Measurements from ENCODE around the gene LTB4R2. TPM values are rescaled to one million over a fixed set of nuclear protein-coding genes. Genes with fewer than 3 reads are reported as not detected.

The LTB4R2 gene
- polyA plus RNA-seq, 1 experiment = 1.6 TPM

DNA sequence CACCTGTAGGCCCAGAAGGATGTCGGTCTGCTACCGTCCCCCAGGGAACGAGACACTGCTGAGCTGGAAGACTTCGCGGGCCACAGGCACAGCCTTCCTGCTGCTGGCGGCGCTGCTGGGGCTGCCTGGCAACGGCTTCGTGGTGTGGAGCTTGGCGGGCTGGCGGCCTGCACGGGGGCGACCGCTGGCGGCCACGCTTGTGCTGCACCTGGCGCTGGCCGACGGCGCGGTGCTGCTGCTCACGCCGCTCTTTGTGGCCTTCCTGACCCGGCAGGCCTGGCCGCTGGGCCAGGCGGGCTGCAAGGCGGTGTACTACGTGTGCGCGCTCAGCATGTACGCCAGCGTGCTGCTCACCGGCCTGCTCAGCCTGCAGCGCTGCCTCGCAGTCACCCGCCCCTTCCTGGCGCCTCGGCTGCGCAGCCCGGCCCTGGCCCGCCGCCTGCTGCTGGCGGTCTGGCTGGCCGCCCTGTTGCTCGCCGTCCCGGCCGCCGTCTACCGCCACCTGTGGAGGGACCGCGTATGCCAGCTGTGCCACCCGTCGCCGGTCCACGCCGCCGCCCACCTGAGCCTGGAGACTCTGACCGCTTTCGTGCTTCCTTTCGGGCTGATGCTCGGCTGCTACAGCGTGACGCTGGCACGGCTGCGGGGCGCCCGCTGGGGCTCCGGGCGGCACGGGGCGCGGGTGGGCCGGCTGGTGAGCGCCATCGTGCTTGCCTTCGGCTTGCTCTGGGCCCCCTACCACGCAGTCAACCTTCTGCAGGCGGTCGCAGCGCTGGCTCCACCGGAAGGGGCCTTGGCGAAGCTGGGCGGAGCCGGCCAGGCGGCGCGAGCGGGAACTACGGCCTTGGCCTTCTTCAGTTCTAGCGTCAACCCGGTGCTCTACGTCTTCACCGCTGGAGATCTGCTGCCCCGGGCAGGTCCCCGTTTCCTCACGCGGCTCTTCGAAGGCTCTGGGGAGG lies 985 bp downstream of the LTB4R2 start, which contains the start of gene LTB4R:
Gene LTB4R, plus strand, starts transcription at position 857 of the 959 bp plus-strand sequence. CDS start 4,150 bp downstream, outside the sequence.
- TF ChIP-seq, protein P1, sequence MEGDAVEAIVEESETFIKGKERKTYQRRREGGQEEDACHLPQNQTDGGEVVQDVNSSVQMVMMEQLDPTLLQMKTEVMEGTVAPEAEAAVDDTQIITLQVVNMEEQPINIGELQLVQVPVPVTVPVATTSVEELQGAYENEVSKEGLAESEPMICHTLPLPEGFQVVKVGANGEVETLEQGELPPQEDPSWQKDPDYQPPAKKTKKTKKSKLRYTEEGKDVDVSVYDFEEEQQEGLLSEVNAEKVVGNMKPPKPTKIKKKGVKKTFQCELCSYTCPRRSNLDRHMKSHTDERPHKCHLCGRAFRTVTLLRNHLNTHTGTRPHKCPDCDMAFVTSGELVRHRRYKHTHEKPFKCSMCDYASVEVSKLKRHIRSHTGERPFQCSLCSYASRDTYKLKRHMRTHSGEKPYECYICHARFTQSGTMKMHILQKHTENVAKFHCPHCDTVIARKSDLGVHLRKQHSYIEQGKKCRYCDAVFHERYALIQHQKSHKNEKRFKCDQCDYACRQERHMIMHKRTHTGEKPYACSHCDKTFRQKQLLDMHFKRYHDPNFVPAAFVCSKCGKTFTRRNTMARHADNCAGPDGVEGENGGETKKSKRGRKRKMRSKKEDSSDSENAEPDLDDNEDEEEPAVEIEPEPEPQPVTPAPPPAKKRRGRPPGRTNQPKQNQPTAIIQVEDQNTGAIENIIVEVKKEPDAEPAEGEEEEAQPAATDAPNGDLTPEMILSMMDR (IDR thresholded peaks at IDR 0.05; ENCODE audit: insufficient read depth, low read depth, low read length) = peak; percentile 33
- peaks cover 6% of the 10 kb centered on the region for H3K36me3 ChIP-seq (ENCODE audit: control insufficient read depth, insufficient read depth, low read length)
- no peak for DNase-seq (ENCODE audit: low read depth)
- POLR2A ChIA-PET = interaction anchor here (1.0 kb wide), 1 partner anchor 68 kb away, joined by 3 read pairs; the partner anchor contains the start of gene TINF2
- H3K27me3 ChIP-seq (ENCODE audit: control insufficient read depth, insufficient read depth, low read length) = no peaks in the 10 kb centered on the region
- CTCF ChIA-PET = interaction anchor here (1.0 to 8.0 kb wide), 10 partner anchors 12 to 149 kb away, joined by 3 to 107 read pairs (median 16); partner anchors contain the start of genes CBLN3, DHRS1, IRF9 and KHNYN
- peak within 1 kb of the TSS; percentile 25 for H3K4me3 ChIP-seq (ENCODE audit: low read depth, low read length)

DNA sequence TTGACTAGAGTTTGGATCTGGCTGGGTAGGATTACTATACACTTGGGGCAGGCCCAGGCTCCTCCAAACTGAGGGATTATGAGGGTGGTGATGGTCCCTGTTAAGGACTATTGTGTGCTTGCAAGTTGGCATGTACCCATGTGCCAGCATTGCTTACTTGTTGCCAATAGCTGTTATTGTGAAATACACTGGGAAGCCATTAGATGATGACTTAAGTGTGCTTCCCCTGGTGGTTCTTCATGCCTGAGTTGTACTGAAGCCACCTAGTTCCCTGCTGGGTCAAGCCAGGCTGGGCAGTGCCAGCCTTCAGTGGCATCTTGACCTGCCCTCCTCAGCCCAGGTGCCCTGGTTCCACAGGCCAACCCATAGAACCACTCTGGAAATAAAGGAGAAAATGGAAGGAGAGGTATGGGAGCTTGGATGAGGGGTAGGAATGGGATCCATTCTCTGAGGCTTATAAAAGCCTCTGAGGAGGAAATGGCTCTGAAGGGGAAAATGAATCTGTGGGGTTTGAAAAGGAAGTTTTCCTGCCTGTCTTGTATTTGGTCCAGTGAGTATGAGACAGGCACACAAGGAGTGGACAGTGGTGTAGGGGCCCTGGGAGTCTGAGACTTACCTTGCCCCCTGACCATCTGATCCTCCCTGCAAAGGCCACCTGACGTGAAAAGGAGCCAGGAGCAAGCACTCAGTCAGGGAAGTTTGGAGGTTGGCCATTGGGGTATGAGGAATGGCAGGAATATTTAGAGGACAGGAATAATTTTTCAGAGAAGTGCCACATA lies 2.1 kb downstream of the LTB4R2 start:
- peaks cover 1% of the 10 kb centered on the region; the same call in 1 of the 2 replicates for H3K36me3 ChIP-seq (ENCODE audit: control insufficient read depth, insufficient read depth, low read length)
- CTCF ChIA-PET = interaction anchor here (0.8 to 8.0 kb wide), 7 partner anchors 11 to 130 kb away, joined by 4 to 107 read pairs (median 44); partner anchors contain the start of genes DHRS1, NOP9 and TINF2
- POLR2A ChIA-PET = interaction anchor here (1.0 kb wide), 1 partner anchor 70 kb away, joined by 3 read pairs; the partner anchor contains the start of gene TINF2
- H3K4me3 ChIP-seq (ENCODE audit: low read depth, low read length) = no peak overlapping the region
- no peaks in the 10 kb centered on the region for H3K27me3 ChIP-seq (ENCODE audit: control insufficient read depth, insufficient read depth, low read length)
- no peak for DNase-seq (ENCODE audit: low read depth)
- TF ChIP-seq, protein P1 (IDR thresholded peaks at IDR 0.05; ENCODE audit: insufficient read depth, low read depth, low read length) = no peak

DNA sequence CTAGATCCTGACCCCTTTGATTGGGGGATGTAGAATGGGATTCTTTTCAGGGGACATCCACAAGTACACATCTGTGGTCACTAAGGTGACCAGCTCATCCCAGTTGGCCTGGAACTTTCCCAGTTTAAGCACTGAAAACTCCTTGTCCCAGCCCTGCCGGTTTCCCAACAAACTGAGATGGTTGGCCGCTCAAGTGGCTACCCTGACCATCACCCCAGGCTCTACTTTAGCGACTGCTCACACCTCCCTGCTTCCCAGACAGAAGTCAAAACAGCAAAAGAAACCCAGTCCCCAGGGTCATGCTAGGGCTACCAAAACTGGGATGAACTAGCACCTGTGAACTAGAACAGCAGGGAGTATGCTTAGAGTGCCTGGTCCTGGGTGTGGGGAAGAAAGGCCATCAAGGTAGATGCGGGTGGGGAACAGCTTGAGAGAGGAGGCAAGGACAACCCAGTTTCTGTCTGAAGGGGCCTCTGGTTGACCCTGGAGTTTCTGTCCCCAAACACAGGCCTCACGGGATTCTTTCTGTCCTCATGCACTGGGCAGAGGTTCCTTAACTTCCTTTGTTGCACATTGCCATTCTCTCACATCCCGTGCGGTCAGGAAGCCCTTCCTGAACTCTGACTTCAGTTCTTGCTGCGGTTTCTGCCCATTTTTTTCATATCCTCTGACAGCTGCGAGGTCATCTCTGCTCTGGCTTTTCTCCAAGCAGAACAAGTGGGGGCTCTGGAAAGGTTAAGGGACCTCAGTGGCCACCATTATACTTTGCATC lies 3.0 kb downstream of the LTB4R2 start:
- Histone ChIP-seq H3K27me3 (ENCODE audit: control insufficient read depth, insufficient read depth, low read length) (no peaks in the 10 kb centered on the region), H3K36me3 (ENCODE audit: control insufficient read depth, insufficient read depth, low read length) (peaks cover 1% of the 10 kb centered on the region; the same call in 1 of the 2 replicates), H3K4me3 (ENCODE audit: low read depth, low read length) (no peak overlapping the region)
- TF ChIP-seq, protein P1 (IDR thresholded peaks at IDR 0.05; ENCODE audit: insufficient read depth, low read depth, low read length) = no peak
- ChIA-PET CTCF (interaction anchor here (0.8 to 8.0 kb wide), 8 partner anchors 10 to 121 kb away, joined by 3 to 107 read pairs (median 5); partner anchors contain the start of genes DHRS1, NOP9 and TINF2), POLR2A (no interaction called here)
- no peak for DNase-seq (ENCODE audit: low read depth)

DNA sequence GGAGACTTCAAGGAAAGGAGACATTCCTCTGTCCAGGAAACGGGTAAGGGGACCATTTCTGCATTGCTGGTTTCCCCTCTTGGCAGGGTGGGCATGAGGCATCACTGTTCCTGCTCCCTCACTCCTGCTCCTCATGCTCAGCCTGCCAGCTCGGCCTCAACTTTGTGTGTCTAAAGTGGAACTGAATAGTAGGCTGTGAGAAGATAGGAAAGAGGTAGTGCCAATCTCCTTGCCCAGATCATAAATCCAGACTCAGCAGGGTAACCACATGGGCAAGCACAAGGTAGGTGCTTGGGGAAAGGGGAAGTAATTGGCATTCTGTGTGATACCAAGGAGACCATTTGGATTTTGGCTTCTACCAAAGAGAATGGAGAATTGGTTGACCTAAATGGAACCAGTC lies 4.0 kb downstream of the LTB4R2 start:
- Histone ChIP-seq H3K4me3 (ENCODE audit: low read depth, low read length) (no peak overlapping the region), H3K27me3 (ENCODE audit: control insufficient read depth, insufficient read depth, low read length) (no peaks in the 10 kb centered on the region), H3K36me3 (ENCODE audit: control insufficient read depth, insufficient read depth, low read length) (no peaks in the 10 kb centered on the region)
- TF ChIP-seq, protein P1 (IDR thresholded peaks at IDR 0.05; ENCODE audit: insufficient read depth, low read depth, low read length) = no peak
- DNase-seq (ENCODE audit: low read depth) = no peak
- ChIA-PET CTCF (interaction anchor here (0.8 to 8.0 kb wide), 6 partner anchors 9 to 71 kb away, joined by 3 to 44 read pairs (median 4); partner anchors contain the start of gene TINF2), POLR2A (no interaction called here)

Measured in BJ (cell line).